Nephron (organoid): ENCODE data around the gene SYP.

ENCODE experiments used
- H3K27ac Mint-ChIP-seq, 3 experiments: 2 replicates each; pipeline ENCODE4 v1.8.0; 2020; ENCODE audit warnings: mixed read lengths in 3 of 3, mild to moderate bottlenecking in 2 of 3, moderate library complexity in 1 of 3
- H3K27me3 Mint-ChIP-seq: 2 replicates; pipeline ENCODE4 v1.8.0; 2021; ENCODE audit warnings: low read depth, mild to moderate bottlenecking, moderate library complexity, mixed read lengths
- H3K36me3 Mint-ChIP-seq: 2 replicates; pipeline ENCODE4 v1.8.0; 2020; ENCODE audit warnings: low read depth, mixed read lengths
- H3K4me1 Mint-ChIP-seq: 2 replicates; pipeline ENCODE4 v1.8.0; 2020; ENCODE audit warnings: mixed read lengths
- H3K4me3 Mint-ChIP-seq, 3 experiments: 2 replicates each; pipeline ENCODE4 v1.8.0; 2020; ENCODE audit warnings: mild to moderate bottlenecking in 3 of 3, mixed read lengths in 3 of 3, moderate library complexity in 2 of 3
- H3K9me3 Mint-ChIP-seq: 2 replicates; pipeline ENCODE4 v1.8.0; 2020; ENCODE audit warnings: mixed read lengths
- TF ChIP-seq, protein P1 (sequence below), 3 experiments: fragments of 200-600 bp; sonication (generic); IDR thresholded peaks; one replicate each; pipeline ENCODE4 v1.5.0; 2021; ENCODE audit warnings: antibody characterized with exemption in 3 of 3; ENCODE audit not compliant: unreplicated experiment in 3 of 3

Gene SYP

DNA sequence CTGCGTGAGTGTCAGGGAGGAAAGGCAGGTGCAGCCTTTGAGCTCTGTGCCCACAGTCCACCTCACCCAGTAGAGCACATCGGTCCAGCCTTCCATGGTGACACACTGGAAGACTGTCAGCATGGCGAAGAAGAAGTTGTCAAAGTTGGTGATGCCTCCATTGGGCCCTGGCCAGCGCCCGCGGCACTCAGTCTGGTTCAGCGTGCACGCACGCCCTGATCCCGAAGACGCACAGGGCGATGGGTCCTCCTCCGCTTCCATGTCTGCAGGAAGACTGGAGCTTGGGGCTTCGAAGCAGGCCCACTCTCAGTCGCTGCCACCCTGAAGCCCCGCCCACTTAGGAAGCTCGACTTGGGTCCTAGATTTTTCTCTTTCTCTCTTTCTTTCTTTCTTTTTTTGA is 28.2 kb upstream of the SYP start:
- no peaks in the 10 kb centered on the region for H3K36me3 Mint-ChIP-seq
- H3K4me3 Mint-ChIP-seq = no peak overlapping the region
- TF ChIP-seq, protein P1, sequence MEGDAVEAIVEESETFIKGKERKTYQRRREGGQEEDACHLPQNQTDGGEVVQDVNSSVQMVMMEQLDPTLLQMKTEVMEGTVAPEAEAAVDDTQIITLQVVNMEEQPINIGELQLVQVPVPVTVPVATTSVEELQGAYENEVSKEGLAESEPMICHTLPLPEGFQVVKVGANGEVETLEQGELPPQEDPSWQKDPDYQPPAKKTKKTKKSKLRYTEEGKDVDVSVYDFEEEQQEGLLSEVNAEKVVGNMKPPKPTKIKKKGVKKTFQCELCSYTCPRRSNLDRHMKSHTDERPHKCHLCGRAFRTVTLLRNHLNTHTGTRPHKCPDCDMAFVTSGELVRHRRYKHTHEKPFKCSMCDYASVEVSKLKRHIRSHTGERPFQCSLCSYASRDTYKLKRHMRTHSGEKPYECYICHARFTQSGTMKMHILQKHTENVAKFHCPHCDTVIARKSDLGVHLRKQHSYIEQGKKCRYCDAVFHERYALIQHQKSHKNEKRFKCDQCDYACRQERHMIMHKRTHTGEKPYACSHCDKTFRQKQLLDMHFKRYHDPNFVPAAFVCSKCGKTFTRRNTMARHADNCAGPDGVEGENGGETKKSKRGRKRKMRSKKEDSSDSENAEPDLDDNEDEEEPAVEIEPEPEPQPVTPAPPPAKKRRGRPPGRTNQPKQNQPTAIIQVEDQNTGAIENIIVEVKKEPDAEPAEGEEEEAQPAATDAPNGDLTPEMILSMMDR (IDR thresholded peaks at IDR 0.05; ENCODE audit: unreplicated experiment in 3 of 3) = no peak
- H3K9me3 Mint-ChIP-seq = peaks cover 26% of the 10 kb centered on the region
- H3K27ac Mint-ChIP-seq = no peak overlapping the region
- no peaks in the 10 kb centered on the region for H3K4me1 Mint-ChIP-seq
- peaks cover 3% of the 10 kb centered on the region for H3K27me3 Mint-ChIP-seq

DNA sequence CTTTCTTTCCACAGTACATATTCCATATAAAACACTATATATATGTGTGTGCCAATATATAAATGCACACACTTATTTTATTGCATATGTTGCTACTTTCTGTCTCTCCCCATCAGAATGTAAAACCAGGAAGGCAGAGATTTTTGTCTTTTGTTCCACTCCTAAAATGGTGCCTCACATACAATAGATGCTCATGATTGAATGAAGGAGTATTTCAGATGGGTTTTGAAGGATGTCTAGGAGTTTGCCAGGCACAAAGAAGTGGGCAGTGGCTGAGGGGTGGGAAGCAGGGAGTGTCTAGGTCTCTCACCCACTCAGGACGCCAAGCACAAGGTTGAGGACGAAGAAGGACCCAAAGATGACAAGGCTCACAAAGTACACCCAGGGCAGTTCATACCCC is 27.7 kb upstream of the SYP start:
- no peaks in the 10 kb centered on the region for H3K36me3 Mint-ChIP-seq
- H3K27ac Mint-ChIP-seq = no peak overlapping the region
- H3K9me3 Mint-ChIP-seq = peaks cover 27% of the 10 kb centered on the region
- no peaks in the 10 kb centered on the region for H3K4me1 Mint-ChIP-seq
- H3K27me3 Mint-ChIP-seq = peaks cover 3% of the 10 kb centered on the region
- no peak overlapping the region for H3K4me3 Mint-ChIP-seq
- TF ChIP-seq, protein P1 (IDR thresholded peaks at IDR 0.05; ENCODE audit: unreplicated experiment in 3 of 3) = no peak

DNA sequence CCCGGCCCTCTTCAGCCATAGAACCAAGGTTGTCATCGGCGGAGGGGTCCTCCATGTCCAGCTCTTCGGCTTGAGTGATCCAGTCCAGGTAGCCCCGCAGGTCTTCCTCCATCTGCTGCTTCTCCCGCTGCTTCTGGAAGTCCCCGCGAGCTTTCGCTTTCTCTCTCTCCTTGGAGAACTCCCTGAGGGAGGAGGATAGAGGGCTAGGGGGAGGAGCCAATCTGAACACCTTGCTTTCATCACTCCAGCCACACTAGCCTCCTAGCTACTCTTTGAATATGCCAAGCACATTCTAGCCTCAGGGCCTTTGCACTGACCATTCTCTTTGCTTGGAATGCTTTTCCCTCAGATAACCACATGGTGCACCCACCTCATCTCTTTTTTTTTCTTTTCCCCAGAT is 27.0 kb upstream of the SYP start:
- Mint-ChIP-seq H3K4me1 (no peaks in the 10 kb centered on the region), H3K9me3 (peaks cover 27% of the 10 kb centered on the region), H3K27me3 (peaks cover 3% of the 10 kb centered on the region), H3K4me3 (no peak overlapping the region), H3K27ac (no peak overlapping the region), H3K36me3 (no peaks in the 10 kb centered on the region)
- TF ChIP-seq, protein P1 (IDR thresholded peaks at IDR 0.05; ENCODE audit: unreplicated experiment in 3 of 3) = no peak

DNA sequence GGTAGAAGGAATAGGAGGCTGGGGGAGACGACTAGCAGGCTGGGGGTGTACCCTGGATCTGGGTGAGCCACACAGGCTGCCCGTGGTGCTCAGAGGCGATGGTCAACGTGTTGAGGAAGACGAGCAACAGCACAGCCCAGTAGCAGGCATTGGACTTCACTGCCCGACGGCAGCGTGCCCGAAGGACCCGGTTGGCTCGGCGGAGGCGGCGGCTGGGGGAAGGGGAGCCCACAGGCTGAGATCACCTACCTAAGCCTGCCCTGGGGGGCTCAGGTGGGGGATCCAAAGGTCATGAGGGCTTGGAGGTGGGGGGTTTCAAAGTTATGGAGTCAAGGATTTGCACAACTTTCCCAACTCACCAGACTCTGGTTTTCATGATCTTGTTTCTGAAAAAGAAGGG is 25.9 kb upstream of the SYP start:
- H3K27ac Mint-ChIP-seq = no peak overlapping the region
- peaks cover 34% of the 10 kb centered on the region for H3K9me3 Mint-ChIP-seq
- peaks cover 6% of the 10 kb centered on the region for H3K27me3 Mint-ChIP-seq
- no peak overlapping the region for H3K4me3 Mint-ChIP-seq
- no peaks in the 10 kb centered on the region for H3K36me3 Mint-ChIP-seq
- no peaks in the 10 kb centered on the region for H3K4me1 Mint-ChIP-seq
- TF ChIP-seq, protein P1 (IDR thresholded peaks at IDR 0.05; ENCODE audit: unreplicated experiment in 3 of 3) = no peak

DNA sequence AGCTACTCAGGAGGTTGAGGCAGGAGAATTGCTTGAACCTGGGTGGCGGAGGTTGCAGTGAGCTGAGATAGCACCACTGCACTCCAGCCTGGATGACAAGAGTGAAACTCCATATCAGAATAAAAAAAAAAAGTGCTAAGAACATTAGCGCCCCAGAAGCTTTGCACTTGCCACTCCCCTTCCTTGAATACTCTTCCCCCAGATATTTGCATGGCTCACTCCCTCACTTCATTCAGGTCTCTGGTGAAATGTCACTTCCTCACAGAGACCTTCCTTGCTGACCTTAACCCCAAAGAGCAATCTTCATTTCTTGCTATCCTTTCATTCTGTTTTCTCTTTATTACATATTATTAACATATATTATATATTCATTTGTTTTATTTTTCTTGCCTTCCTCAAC is 21.9 kb upstream of the SYP start:
- Mint-ChIP-seq H3K9me3 (peaks cover 27% of the 10 kb centered on the region), H3K4me3 (no peak overlapping the region), H3K4me1 (no peaks in the 10 kb centered on the region), H3K36me3 (no peaks in the 10 kb centered on the region), H3K27ac (no peak overlapping the region), H3K27me3 (peaks cover 13% of the 10 kb centered on the region)
- TF ChIP-seq, protein P1 (IDR thresholded peaks at IDR 0.05; ENCODE audit: unreplicated experiment in 3 of 3) = no peak

DNA sequence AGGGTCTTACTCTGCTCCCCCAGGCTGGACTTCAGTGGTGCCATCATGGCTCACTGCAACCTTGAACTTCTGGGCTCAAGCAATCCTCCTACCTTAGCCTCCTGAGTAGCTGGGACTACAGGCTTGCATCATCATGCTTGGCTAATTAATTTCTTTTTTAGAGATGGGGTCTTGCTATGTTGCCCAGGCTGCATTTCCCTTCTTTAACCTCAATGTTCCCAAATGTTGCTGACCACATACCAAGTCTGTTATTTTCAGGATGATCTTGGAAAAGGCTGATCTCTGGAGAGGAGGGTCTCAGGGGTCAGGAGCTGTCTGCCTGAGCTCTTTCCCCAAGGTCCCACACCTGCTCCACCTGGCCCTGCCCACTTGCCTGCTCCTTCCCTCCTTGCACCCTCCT is 20.1 kb upstream of the SYP start:
- no peaks in the 10 kb centered on the region for H3K36me3 Mint-ChIP-seq
- TF ChIP-seq, protein P1 (IDR thresholded peaks at IDR 0.05; ENCODE audit: unreplicated experiment in 3 of 3) = no peak
- no peaks in the 10 kb centered on the region for H3K4me1 Mint-ChIP-seq
- peaks cover 25% of the 10 kb centered on the region for H3K9me3 Mint-ChIP-seq
- H3K27ac Mint-ChIP-seq = no peak overlapping the region
- no peak overlapping the region for H3K4me3 Mint-ChIP-seq
- H3K27me3 Mint-ChIP-seq = peaks cover 16% of the 10 kb centered on the region
